Measurements from ENCODE around the gene COL27A1. TPM values are rescaled to one million over a fixed set of nuclear protein-coding genes. Genes with fewer than 3 reads are reported as not detected.

COL27A1 gene
- total and polyA plus RNA-seq, 2 donors (not counting 1 experiment from before 2014, with no cell fraction given), result 0.16 to 0.27 TPM

DNA sequence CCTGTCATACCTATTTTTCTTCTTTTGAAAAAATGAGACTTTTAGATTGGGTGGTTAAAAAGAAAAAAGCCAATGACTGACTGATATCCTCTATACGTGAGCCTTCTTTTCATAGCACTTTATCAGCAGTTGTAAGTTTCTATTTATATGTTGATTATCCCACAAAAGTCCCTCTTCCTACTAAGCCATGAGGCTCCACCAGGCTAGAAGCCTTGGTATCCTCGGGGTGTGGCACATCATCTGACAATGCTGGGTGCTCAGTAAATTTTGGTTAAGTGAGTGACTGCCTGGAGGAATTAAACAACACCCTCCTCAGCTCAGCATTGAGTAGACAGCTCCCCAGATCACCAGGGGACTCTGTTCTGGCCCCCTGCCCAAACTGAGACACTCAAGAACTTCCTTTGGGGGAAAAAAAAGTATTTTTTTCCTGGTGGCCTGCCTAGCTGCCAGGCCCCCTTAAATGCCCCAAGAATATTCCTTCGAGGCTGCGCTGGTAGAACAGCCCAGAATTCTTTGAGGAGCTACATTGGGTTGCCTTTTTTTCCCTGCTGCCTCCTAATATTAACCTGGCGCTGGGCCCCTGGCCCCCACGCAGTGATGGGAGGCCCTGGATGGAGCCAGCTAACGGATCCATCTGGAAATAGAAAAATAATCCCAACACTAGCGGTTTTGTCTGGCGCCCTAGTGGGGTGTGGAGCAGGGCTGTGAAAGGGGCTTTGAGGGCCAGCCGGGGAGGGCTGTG, 23.4 kb upstream of the COL27A1 start:
- no peaks in the 10 kb centered on the region for H3K4me1 Mint-ChIP-seq
- Histone ChIP-seq H3K9me3 (ENCODE audit: control extremely low read depth in 1 of 3, control insufficient read depth in 2 of 3, insufficient read depth in 1 of 3, low read length in 2 of 3) (peaks cover 1 to 10% (median 7%) of the 10 kb centered on the region in 3 donors), H4K20me1 (ENCODE audit: control insufficient read depth, insufficient read depth, low read length, poor library complexity, severe bottlenecking) (no peaks in the 10 kb centered on the region), H2AFZ (ENCODE audit: insufficient read depth, low read depth, low read length, poor library complexity, severe bottlenecking) (no peak overlapping the region), H3K79me2 (ENCODE audit: control insufficient read depth, insufficient read depth, low read length) (no peaks in the 10 kb centered on the region), H3K4me2 (replicated peaks; ENCODE audit: low read depth, low read length, poor library complexity, severe bottlenecking) (no peak overlapping the region), H3K4me3 (ENCODE audit: control extremely low read depth in 1 of 5, extremely low read depth in 1 of 5, insufficient read depth in 1 of 5, low read depth in 2 of 5, low read length in 4 of 5) (no peak overlapping the region), H3K27ac (ENCODE audit: low read length in 2 of 2) (no peak overlapping the region), H3K27me3 (replicated peaks in 1 of 4; ENCODE audit: control extremely low read depth in 1 of 4, control insufficient read depth in 3 of 4, insufficient read depth in 4 of 4, low read length in 3 of 4) (peaks cover 0 to 8% (median 0%) of the 10 kb centered on the region in 4 experiments), H3K4me1 (ENCODE audit: control insufficient read depth in 2 of 2, insufficient read depth in 2 of 2, low read length in 2 of 2) (no peaks in the 10 kb centered on the region), H3K36me3 (replicated peaks in 1 of 2; ENCODE audit: control extremely low read depth in 1 of 2, control insufficient read depth in 1 of 2, extremely low read depth in 1 of 2, insufficient read depth in 2 of 2, low read length in 1 of 2) (no peaks in the 10 kb centered on the region), H3K9ac (ENCODE audit: low read length) (no peak overlapping the region)
- peaks cover 39% of the 10 kb centered on the region for H3K27me3 Mint-ChIP-seq
- WGBS (ENCODE audit: insufficient coverage), result 93% methylated on average over 5 of the region's 10 CpGs
- DNase-seq (no peak), ATAC-seq (ENCODE audit: low read depth) (no peak)
- CTCF ChIA-PET, result interaction anchor here (0.6 kb wide), 1 partner anchor 1331 kb away, joined by 3 read pairs; no protein-coding TSS in a partner anchor
- POLR2A ChIA-PET, result no interaction called here
- no peak overlapping the region for H3K4me3 Mint-ChIP-seq
- H3K27ac Mint-ChIP-seq, result no peak overlapping the region
- peaks cover 8% of the 10 kb centered on the region for H3K9me3 Mint-ChIP-seq (ENCODE audit: insufficient read depth)
- TF ChIP-seq, protein P1, sequence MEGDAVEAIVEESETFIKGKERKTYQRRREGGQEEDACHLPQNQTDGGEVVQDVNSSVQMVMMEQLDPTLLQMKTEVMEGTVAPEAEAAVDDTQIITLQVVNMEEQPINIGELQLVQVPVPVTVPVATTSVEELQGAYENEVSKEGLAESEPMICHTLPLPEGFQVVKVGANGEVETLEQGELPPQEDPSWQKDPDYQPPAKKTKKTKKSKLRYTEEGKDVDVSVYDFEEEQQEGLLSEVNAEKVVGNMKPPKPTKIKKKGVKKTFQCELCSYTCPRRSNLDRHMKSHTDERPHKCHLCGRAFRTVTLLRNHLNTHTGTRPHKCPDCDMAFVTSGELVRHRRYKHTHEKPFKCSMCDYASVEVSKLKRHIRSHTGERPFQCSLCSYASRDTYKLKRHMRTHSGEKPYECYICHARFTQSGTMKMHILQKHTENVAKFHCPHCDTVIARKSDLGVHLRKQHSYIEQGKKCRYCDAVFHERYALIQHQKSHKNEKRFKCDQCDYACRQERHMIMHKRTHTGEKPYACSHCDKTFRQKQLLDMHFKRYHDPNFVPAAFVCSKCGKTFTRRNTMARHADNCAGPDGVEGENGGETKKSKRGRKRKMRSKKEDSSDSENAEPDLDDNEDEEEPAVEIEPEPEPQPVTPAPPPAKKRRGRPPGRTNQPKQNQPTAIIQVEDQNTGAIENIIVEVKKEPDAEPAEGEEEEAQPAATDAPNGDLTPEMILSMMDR (IDR thresholded peaks at IDR 0.05), result no peak
- TF ChIP-seq EZH2 (IDR thresholded peaks at IDR 0.05; ENCODE audit: borderline replicate concordance, insufficient read depth, low read depth, low read length, poor library complexity, severe bottlenecking), result no peak
- intact Hi-C loops (cut with micrococcal nuclease), result no loop called here

DNA sequence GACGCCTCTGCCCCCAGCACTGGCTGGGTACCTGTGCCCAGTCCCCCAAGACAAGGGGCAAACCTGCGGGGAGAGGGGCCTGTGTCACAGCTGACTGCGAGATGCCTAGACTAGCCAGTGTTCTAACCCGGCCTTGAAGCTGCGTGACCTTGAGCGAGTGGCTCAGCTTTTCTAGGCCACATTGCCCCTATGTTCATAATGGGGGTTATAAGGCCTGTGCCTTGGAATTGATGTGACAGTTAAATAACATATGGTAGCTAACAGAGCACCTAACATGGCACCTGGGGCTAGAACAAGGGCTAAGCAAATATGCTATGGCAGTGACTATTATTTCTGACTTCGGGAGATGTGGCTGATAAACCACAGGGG, 22.8 kb upstream of the COL27A1 start:
- no peak overlapping the region for H3K27ac Mint-ChIP-seq
- H3K9me3 ChIP-seq (ENCODE audit: control extremely low read depth in 1 of 3, control insufficient read depth in 2 of 3, insufficient read depth in 1 of 3, low read length in 2 of 3), result peaks cover under 1 to 6% (median 5%) of the 10 kb centered on the region in 3 donors
- CTCF ChIA-PET, result no interaction called here

More for the DNA sequence above, 22.8 kb upstream of the COL27A1 start:
- POLR2A ChIA-PET, result no interaction called here
- Histone ChIP-seq H3K4me3 (ENCODE audit: control extremely low read depth in 1 of 5, extremely low read depth in 1 of 5, insufficient read depth in 1 of 5, low read depth in 2 of 5, low read length in 4 of 5) (no peak overlapping the region), H3K27ac (ENCODE audit: low read length in 2 of 2) (no peak overlapping the region), H3K27me3 (replicated peaks in 1 of 4; ENCODE audit: control extremely low read depth in 1 of 4, control insufficient read depth in 3 of 4, insufficient read depth in 4 of 4, low read length in 3 of 4) (peaks cover 0 to 9% (median 0%) of the 10 kb centered on the region in 4 experiments), H3K79me2 (ENCODE audit: control insufficient read depth, insufficient read depth, low read length) (no peaks in the 10 kb centered on the region), H3K4me1 (ENCODE audit: control insufficient read depth in 2 of 2, insufficient read depth in 2 of 2, low read length in 2 of 2) (no peaks in the 10 kb centered on the region), H3K9ac (ENCODE audit: low read length) (no peak overlapping the region), H2AFZ (ENCODE audit: insufficient read depth, low read depth, low read length, poor library complexity, severe bottlenecking) (no peak overlapping the region), H3K4me2 (replicated peaks; ENCODE audit: low read depth, low read length, poor library complexity, severe bottlenecking) (no peak overlapping the region), H4K20me1 (ENCODE audit: control insufficient read depth, insufficient read depth, low read length, poor library complexity, severe bottlenecking) (no peaks in the 10 kb centered on the region), H3K36me3 (replicated peaks in 1 of 2; ENCODE audit: control extremely low read depth in 1 of 2, control insufficient read depth in 1 of 2, extremely low read depth in 1 of 2, insufficient read depth in 2 of 2, low read length in 1 of 2) (no peaks in the 10 kb centered on the region)
- Mint-ChIP-seq H3K9me3 (ENCODE audit: insufficient read depth) (peaks cover 6% of the 10 kb centered on the region), H3K4me3 (no peak overlapping the region), H3K27me3 (peaks cover 39% of the 10 kb centered on the region), H3K4me1 (no peaks in the 10 kb centered on the region)
- DNase-seq (no peak), ATAC-seq (ENCODE audit: low read depth) (no peak)
- TF ChIP-seq EZH2 (IDR thresholded peaks at IDR 0.05; ENCODE audit: borderline replicate concordance, insufficient read depth, low read depth, low read length, poor library complexity, severe bottlenecking), result no peak
- TF ChIP-seq, protein P1 (IDR thresholded peaks at IDR 0.05), result no peak
- intact Hi-C loops (cut with micrococcal nuclease), result no loop called here
- WGBS (ENCODE audit: insufficient coverage), result 94% methylated on average over 7 of the region's 7 CpGs
